ENCODE measurements around the gene UBR1. TPM values are rescaled to one million over a fixed set of nuclear protein-coding genes. Genes with fewer than 3 reads are reported as not detected.

Gene UBR1
- total RNA-seq, 1 experiment from 2014 or later, result 22.2 TPM

GRCh38 chr15:42929306-42929848, 176.5 kb downstream of the UBR1 start:
- no CpG with 5 or more reads among the region's 2 CpGs for WGBS (ENCODE audit: extremely low coverage, insufficient read length, low lambda C conversion rate)
- Histone ChIP-seq H3K56ac (ENCODE audit: insufficient read length, low read depth, low read length) (no peak overlapping the region), H3K4ac (ENCODE audit: low read depth, low read length) (no peak overlapping the region), H3K9me3 (ENCODE audit: control insufficient read depth, low read depth, low read length) (no peaks in the 10 kb centered on the region), H3K4me1 (ENCODE audit: insufficient read depth, low read length) (no peaks in the 10 kb centered on the region), H2BK5ac (ENCODE audit: insufficient read length, low read length) (no peak overlapping the region), H3K27me3 (ENCODE audit: insufficient read depth, low read length) (no peaks in the 10 kb centered on the region), H2BK120ac (ENCODE audit: low read depth, low read length, poor library complexity, severe bottlenecking) (no peak overlapping the region), H2BK20ac (ENCODE audit: low read depth, low read length, poor library complexity, severe bottlenecking) (no peak overlapping the region), H3K79me1 (ENCODE audit: insufficient read depth, low read depth, low read length, poor library complexity, severe bottlenecking) (no peaks in the 10 kb centered on the region), H2AFZ (ENCODE audit: low read length) (no peak overlapping the region), H2BK12ac (ENCODE audit: insufficient read length, low read depth, low read length) (no peak overlapping the region), H4K5ac (ENCODE audit: insufficient read length, low read depth, low read length) (no peak overlapping the region), H3K79me2 (ENCODE audit: insufficient read depth, low read length) (no peaks in the 10 kb centered on the region), H4K91ac (ENCODE audit: insufficient read length, low read depth, low read length) (no peak overlapping the region), H4K20me1 (ENCODE audit: control insufficient read depth, insufficient read depth, insufficient read length) (no peaks in the 10 kb centered on the region), H4K8ac (replicated peaks; ENCODE audit: insufficient read length, low read depth, low read length) (no peak overlapping the region), H3K18ac (ENCODE audit: insufficient read length, low read depth, low read length) (no peak overlapping the region), H3T11ph (ENCODE audit: low read length) (no peak overlapping the region), H3K23ac (ENCODE audit: insufficient read length, low read depth, low read length) (no peak overlapping the region), H2AK5ac (ENCODE audit: insufficient read length, low read length) (no peak overlapping the region), H3K23me2 (ENCODE audit: insufficient read length, low read depth, low read length, poor library complexity, severe bottlenecking) (no peaks in the 10 kb centered on the region), H2BK15ac (ENCODE audit: low read depth, low read length) (no peak overlapping the region), H3K14ac (ENCODE audit: insufficient read depth, low read length) (no peak overlapping the region), H3K27ac (ENCODE audit: insufficient read length, low read depth, low read length) (no peak overlapping the region), H3K9ac (ENCODE audit: extremely low read depth, insufficient read length, low read length) (no peak overlapping the region), H3K4me2 (ENCODE audit: insufficient read depth, insufficient read length, low read length) (no peak overlapping the region)
- H3K27ac Mint-ChIP-seq, result no peak overlapping the region
- H3K9me3 Mint-ChIP-seq, result no peaks in the 10 kb centered on the region
- H3K36me3 Mint-ChIP-seq (ENCODE audit: insufficient read depth in 1 of 3, low read depth in 3 of 3), result no peaks in the 10 kb centered on the region
- no peaks in the 10 kb centered on the region for H3K4me1 Mint-ChIP-seq
- TF ChIP-seq CTCF (conservative IDR thresholded peaks at IDR 0.05), result no peak
- DNase-seq, result no peak
- H3K4me3 Mint-ChIP-seq, result no peak overlapping the region
- H3K27me3 Mint-ChIP-seq (ENCODE audit: low read depth), result no peaks in the 10 kb centered on the region
